ENCODE measurements around the gene HIVEP2.

DNA sequence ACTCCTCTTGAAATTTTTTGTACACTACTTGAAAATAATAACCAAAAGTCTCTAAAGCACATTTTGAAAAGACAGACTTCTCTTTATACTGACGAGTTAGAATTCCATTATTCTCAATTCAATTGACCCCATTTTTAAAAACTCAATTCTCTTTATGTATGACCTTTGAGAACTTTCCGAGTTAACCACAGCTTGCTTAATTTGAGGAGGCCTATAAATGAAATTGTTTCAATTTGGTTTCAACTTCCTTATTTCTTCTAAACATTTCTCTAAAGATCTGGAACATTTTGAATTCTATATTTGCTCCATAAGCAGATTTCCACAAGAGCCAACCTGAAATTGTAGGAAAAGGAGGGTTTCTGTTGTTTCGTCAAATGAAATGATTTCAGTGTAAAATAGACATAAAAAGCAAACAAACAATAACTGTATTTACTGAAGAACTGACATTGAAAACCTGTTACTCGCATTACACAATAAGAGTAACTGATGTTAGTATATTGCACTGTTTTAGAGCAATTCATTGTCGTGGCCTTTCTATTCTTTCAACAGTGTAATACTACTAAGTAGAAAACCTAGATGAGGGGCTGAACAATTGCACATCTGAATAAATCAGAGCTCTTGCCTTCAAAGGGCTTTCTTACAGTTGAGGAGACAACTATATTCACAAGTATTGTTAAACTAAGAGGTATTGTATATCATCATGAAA, 223.6 kb downstream of the HIVEP2 start:
- TF ChIP-seq, protein P1, sequence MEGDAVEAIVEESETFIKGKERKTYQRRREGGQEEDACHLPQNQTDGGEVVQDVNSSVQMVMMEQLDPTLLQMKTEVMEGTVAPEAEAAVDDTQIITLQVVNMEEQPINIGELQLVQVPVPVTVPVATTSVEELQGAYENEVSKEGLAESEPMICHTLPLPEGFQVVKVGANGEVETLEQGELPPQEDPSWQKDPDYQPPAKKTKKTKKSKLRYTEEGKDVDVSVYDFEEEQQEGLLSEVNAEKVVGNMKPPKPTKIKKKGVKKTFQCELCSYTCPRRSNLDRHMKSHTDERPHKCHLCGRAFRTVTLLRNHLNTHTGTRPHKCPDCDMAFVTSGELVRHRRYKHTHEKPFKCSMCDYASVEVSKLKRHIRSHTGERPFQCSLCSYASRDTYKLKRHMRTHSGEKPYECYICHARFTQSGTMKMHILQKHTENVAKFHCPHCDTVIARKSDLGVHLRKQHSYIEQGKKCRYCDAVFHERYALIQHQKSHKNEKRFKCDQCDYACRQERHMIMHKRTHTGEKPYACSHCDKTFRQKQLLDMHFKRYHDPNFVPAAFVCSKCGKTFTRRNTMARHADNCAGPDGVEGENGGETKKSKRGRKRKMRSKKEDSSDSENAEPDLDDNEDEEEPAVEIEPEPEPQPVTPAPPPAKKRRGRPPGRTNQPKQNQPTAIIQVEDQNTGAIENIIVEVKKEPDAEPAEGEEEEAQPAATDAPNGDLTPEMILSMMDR (conservative IDR thresholded peaks at IDR 0.05; ENCODE audit: low read depth, low read length), result no peak
- TF ChIP-seq CEBPB (IDR thresholded peaks at IDR 0.05; ENCODE audit: low read depth, low read length) (no peak), POLR2A (IDR thresholded peaks at IDR 0.05; ENCODE audit: low read depth, low read length) (no peak), CHD1 (IDR thresholded peaks at IDR 0.05; ENCODE audit: low read depth, low read length) (no peak), RAD21 (IDR thresholded peaks at IDR 0.05; ENCODE audit: low read length) (no peak), SMC3 (IDR thresholded peaks at IDR 0.05; ENCODE audit: low read depth, low read length) (no peak)
